Prostate gland (tissue), 2 donors: ENCODE measurements around the gene RAD51B. TPM values are rescaled to one million over a fixed set of nuclear protein-coding genes. Genes with fewer than 3 reads are reported as not detected.

Experiments
- DNase-seq: peaks from one replicate; pipeline ENCODE4 v3.0.0-alpha.2; 2019; ENCODE audit warnings: low spot score
- H3K27ac ChIP-seq, 2 donors: fragments of 200-600 bp; sonication (generic); 2 replicates each; pipeline ENCODE4 v1.5.1; 2017 to 2019
- H3K27me3 ChIP-seq: fragments of 200-600 bp; sonication (generic); replicated peaks from 2 replicates; pipeline ENCODE4 v1.5.1; 2019; ENCODE audit not compliant: insufficient read depth
- H3K36me3 ChIP-seq, 2 donors: fragments of 200-600 bp; sonication (generic); 1 replicate in 1 of 2; 2 replicates in 1 of 2; pipeline versions ENCODE4 v1.5.1 to v1.8.1; 2017 to 2019
- H3K4me1 ChIP-seq: fragments of 200-600 bp; sonication (generic); replicated peaks from 2 replicates; pipeline ENCODE4 v1.5.1; 2019
- H3K4me3 ChIP-seq, 2 donors: fragments of 200-600 bp; sonication (generic); 2 replicates each; pipeline ENCODE4 v1.5.1; 2017 to 2019
- H3K9me3 ChIP-seq: fragments of 200-600 bp; sonication (generic); 2 replicates; pipeline ENCODE4 v1.5.1; 2017
- POLR2A ChIP-seq: fragments of 450-650 bp; IDR thresholded peaks from one replicate; pipeline ENCODE4 v1.6.1; 2016; ENCODE audit warnings: antibody characterized with exemption, mild to moderate bottlenecking
- POLR2AphosphoS5 ChIP-seq: sonication (generic); formaldehyde crosslinking; IDR thresholded peaks from one replicate; pipeline ENCODE4 v1.6.1; 2017; ENCODE audit warnings: antibody characterized with exemption
- WGBS: methylation state at CpG from one replicate; pipeline ENCODE4 v1.1.5; 2018; 5-methylcytosine and 5-hydroxymethylcytosine counted together
- intact Hi-C: fragments of 100-400 bp; cut with DNase I; formaldehyde crosslinking; loops from one replicate; pipeline ENCODE4 v1.14.2; 2022
- total RNA-seq, 2 donors: library from RNA; depleted of rRNA; stranded (reverse); fragments of >200 nt; gene quantifications; one replicate each; pipeline ENCODE4 v1.1.0, GENCODE V29; 2016
- TF ChIP-seq, protein P1 (sequence below), 4 experiments: fragments of 200-600 bp in 2 of 4; fragments of 450-650 bp in 2 of 4; sonication (generic) in 2 of 4; IDR thresholded peaks; 1 replicate in 3 of 4; 2 replicates in 1 of 4; pipeline ENCODE4 v1.5.1; 2016 to 2019; ENCODE audit warnings: antibody characterized with exemption in 4 of 4, mild to moderate bottlenecking in 2 of 4, moderate library complexity in 2 of 4

Gene RAD51B
- total RNA-seq, 2 donors from 2014 or later = 14.9 to 35.8 TPM

DNA sequence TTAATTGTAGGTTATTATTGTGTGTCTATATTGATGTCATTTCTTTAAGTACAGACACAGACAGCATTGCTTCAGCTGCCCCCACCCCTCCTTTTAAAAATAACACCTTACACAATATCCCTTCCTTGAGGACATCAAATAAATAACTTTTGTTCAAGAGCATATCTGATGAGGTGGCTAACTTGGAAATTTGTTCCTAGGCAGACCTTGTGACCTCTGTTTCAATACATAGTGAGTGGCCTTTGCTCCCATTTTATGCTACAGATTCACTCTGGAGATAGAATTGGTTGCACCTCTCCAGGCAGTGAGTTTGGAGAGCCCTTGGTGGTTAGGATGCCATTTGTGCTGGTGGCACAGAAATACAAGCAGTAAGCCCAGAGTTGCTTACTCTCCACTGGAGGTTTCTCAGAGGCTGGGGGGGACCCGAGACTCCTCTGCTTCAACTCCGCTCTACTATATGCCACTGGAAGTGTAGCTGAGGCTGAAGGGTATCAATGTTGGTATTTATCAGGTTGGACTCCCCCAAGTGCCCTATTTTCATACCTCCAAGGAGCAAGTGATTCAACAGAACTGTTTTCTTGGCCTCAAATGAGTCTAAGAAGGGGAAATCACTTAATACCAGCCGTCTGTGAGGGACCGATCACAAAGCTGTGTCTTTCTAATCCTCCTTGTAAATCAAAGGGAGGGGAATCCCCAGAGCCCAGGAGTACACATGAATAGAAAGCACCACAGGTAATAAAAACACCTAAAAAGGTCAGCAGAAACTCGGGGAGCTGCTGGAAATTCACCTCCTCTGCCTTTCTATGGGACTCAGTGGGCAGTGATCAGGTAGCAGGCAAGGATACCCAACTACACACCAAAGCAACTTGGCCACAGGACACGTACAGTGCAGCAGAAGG is 463.1 kb downstream of the RAD51B start:
- 58% methylated on average over 6 of the region's 6 CpGs for WGBS
- intact Hi-C loops = no loop called here
- H3K27ac ChIP-seq = no peak overlapping the region
- H3K4me1 ChIP-seq = no peaks in the 10 kb centered on the region
- no peak for DNase-seq
- no peaks in the 10 kb centered on the region for H3K9me3 ChIP-seq
- TF ChIP-seq POLR2AphosphoS5 (no peak), POLR2A (no peak)
- TF ChIP-seq, protein P1, sequence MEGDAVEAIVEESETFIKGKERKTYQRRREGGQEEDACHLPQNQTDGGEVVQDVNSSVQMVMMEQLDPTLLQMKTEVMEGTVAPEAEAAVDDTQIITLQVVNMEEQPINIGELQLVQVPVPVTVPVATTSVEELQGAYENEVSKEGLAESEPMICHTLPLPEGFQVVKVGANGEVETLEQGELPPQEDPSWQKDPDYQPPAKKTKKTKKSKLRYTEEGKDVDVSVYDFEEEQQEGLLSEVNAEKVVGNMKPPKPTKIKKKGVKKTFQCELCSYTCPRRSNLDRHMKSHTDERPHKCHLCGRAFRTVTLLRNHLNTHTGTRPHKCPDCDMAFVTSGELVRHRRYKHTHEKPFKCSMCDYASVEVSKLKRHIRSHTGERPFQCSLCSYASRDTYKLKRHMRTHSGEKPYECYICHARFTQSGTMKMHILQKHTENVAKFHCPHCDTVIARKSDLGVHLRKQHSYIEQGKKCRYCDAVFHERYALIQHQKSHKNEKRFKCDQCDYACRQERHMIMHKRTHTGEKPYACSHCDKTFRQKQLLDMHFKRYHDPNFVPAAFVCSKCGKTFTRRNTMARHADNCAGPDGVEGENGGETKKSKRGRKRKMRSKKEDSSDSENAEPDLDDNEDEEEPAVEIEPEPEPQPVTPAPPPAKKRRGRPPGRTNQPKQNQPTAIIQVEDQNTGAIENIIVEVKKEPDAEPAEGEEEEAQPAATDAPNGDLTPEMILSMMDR (IDR thresholded peaks at IDR 0.05) = no peak
- H3K27me3 ChIP-seq = no peaks in the 10 kb centered on the region
- no peak overlapping the region for H3K4me3 ChIP-seq
- H3K36me3 ChIP-seq = no peaks in the 10 kb centered on the region

DNA sequence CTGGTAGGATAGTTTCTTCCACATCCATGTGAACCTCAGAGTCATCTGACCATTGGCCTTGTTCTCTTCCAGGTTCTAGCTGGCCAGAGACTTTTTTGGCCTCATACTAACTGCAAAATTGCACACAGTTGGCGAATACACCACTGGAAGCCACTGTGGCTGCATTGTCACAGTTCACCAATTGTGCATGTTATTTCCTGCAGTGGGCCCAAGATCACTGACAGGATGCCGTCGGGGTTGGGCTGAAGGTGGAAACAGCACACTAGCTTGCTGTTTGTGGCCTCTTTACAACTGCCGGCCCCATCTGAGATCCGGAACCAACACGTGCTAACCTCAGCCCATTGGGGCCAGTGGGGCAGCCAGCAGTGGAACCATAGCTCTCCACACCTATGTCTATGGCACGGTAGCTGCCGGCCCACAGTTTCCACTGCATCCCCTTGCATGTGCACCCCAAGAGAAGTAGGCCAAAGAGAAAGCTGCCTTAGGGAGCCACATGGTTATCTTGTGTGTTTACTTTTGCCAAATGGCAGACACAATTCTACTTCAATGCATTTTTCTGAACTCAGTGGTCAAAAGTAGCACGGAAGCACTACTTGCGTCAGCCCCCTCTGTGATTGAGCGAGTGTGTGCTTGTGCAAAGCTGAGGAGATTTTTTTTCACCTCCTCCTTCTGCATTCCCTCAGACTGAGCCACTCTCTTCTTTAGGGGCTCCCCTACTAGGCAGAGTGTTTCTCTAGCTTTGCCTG is 464.0 kb downstream of the RAD51B start:
- WGBS = 87% methylated on average over 11 of the region's 11 CpGs
- intact Hi-C loops = no loop called here
- Histone ChIP-seq H3K4me1 (no peaks in the 10 kb centered on the region), H3K9me3 (no peaks in the 10 kb centered on the region), H3K27ac (no peak overlapping the region), H3K27me3 (no peaks in the 10 kb centered on the region), H3K36me3 (no peaks in the 10 kb centered on the region), H3K4me3 (no peak overlapping the region)
- TF ChIP-seq, protein P1 (IDR thresholded peaks at IDR 0.05) = no peak
- no peak for TF ChIP-seq POLR2A
- no peak for TF ChIP-seq POLR2AphosphoS5
- no peak for DNase-seq

DNA sequence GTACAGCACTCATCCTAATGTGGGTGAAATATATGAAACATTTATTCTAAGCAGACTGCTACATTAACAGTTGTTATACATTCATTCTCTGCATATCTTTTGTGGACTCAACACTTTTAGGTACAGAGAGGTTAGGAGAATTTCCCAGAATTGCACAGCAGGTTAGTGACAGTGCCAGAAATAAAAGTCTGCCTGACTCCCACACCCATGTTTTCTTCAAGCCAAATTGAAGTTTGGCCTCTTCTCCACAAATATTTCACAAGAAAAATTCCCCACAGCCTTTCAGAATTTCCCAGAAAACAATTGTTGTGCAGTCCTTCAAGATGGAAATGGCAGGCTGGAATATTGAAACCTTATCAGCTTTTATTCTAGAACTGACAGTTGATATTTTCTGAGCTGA is 464.8 kb downstream of the RAD51B start:
- no peaks in the 10 kb centered on the region for H3K27me3 ChIP-seq
- no peaks in the 10 kb centered on the region for H3K9me3 ChIP-seq
- no peak overlapping the region for H3K4me3 ChIP-seq
- no peak for DNase-seq
- H3K27ac ChIP-seq = no peak overlapping the region
- intact Hi-C loops = no loop called here
- no peaks in the 10 kb centered on the region for H3K36me3 ChIP-seq
- TF ChIP-seq POLR2AphosphoS5 (no peak), POLR2A (no peak)
- TF ChIP-seq, protein P1 (IDR thresholded peaks at IDR 0.05) = no peak
- H3K4me1 ChIP-seq = no peaks in the 10 kb centered on the region

DNA sequence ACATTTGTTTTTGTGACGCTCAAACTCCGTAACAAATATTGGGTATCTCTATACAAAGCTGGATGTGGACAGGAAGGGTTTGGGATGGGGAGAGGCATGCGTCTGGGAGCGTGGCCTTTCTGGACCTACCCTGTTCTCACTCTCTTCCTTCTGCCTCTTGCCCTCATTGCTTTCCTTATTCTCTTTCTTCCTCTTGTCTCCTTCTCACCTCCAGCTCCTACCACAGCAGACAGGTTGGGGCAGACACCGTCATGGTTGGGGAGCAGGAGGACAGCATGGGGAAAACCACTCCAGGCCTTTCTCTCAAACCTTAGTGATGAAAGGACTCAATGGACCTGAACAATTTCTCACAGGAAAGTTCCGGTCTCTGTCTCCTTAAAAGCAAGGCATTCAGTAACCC is 465.3 kb downstream of the RAD51B start:
- Histone ChIP-seq H3K4me1 (no peaks in the 10 kb centered on the region), H3K4me3 (no peak overlapping the region), H3K9me3 (no peaks in the 10 kb centered on the region), H3K27me3 (no peaks in the 10 kb centered on the region), H3K27ac (no peak overlapping the region), H3K36me3 (no peaks in the 10 kb centered on the region)
- no peak for TF ChIP-seq POLR2A
- TF ChIP-seq, protein P1 (IDR thresholded peaks at IDR 0.05) = no peak
- no peak for TF ChIP-seq POLR2AphosphoS5
- 91% methylated on average over 6 of the region's 6 CpGs for WGBS
- no peak for DNase-seq
- intact Hi-C loops = no loop called here
